SK-N-SH (cell line): ENCODE measurements around the gene LRMDA. TPM values are rescaled to one million over a fixed set of nuclear protein-coding genes. Genes with fewer than 3 reads are reported as not detected.

ENCODE experiments used
- CTCF ChIA-PET: fragments of 300-600, 350-600 bp; formaldehyde crosslinking; extraction: SDS; loops from one replicate; lab custom pipeline; 2021; lab: Yijun Ruan, JAX
- POLR2A ChIA-PET: fragments of 350-600 bp; sonication (Branson Sonifier 250); formaldehyde crosslinking; extraction: SDS; loops from one replicate; lab custom pipeline; 2020; ENCODE audit warnings: antibody characterized with exemption, inconsistent platforms; lab: Yijun Ruan, JAX
- DNase-seq: peaks from one replicate; pipeline ENCODE4 v3.0.0; 2012
- H2AFZ ChIP-seq: fragments of 200-600 bp; sonication (generic); 2 replicates; pipeline ENCODE4 v1.8.1; 2016; ENCODE audit warnings: antibody characterized with exemption, mild to moderate bottlenecking, low read depth
- H3F3A ChIP-seq: fragments of 200-600 bp; sonication (generic); replicated peaks from 2 replicates; pipeline ENCODE3; 2016; ENCODE audit warnings: antibody characterized with exemption, mild to moderate bottlenecking; ENCODE audit not compliant: insufficient read depth
- H3K27ac ChIP-seq, 2 experiments: fragments of 200-500 bp in 1 of 2; fragments of 200-600 bp in 1 of 2; sonication (Bioruptor generic) in 1 of 2; sonication (generic), shearing (Covaris generic) in 1 of 2; 2 replicates each; pipeline versions ENCODE4 v1.5.1 to v1.6.1; 2014 to 2016; ENCODE audit warnings: low read depth in 2 of 2, inconsistent platforms in 1 of 2, low read length in 1 of 2, mild to moderate bottlenecking in 1 of 2, mixed read lengths in 1 of 2
- H3K27me3 ChIP-seq: fragments of 200-600 bp; sonication (generic), shearing (Covaris generic); 2 replicates; pipeline ENCODE4 v1.6.1; 2016; ENCODE audit warnings: mixed run types; ENCODE audit not compliant: insufficient read depth
- H3K36me3 ChIP-seq, 2 experiments: fragments of 200-500 bp in 1 of 2; fragments of 200-600 bp in 1 of 2; sonication (Bioruptor generic) in 1 of 2; sonication (generic) in 1 of 2; replicated peaks in 1 of 2; 2 replicates each; pipeline versions ENCODE3 to v1.5.1; 2014 to 2016; ENCODE audit warnings: low read length in 1 of 2, mild to moderate bottlenecking in 1 of 2; ENCODE audit not compliant: insufficient read depth in 2 of 2, control insufficient read depth in 1 of 2
- H3K4me1 ChIP-seq, 2 experiments: fragments of 200-500 bp in 1 of 2; fragments of 200-600 bp in 1 of 2; sonication (Bioruptor generic) in 1 of 2; sonication (generic), shearing (Covaris generic) in 1 of 2; 2 replicates each; pipeline versions ENCODE4 v1.5.1 to v1.6.1; 2014 to 2016; ENCODE audit warnings: low read depth in 1 of 2, low read length in 1 of 2, mixed run types in 1 of 2; ENCODE audit not compliant: insufficient read depth in 2 of 2, control insufficient read depth in 1 of 2
- H3K4me2 ChIP-seq: fragments of 200-600 bp; sonication (generic), shearing (Covaris generic); 2 replicates; pipeline ENCODE4 v1.6.1; 2017; ENCODE audit warnings: mixed run types
- H3K4me3 ChIP-seq, 2 experiments: fragments of 200-500 bp in 1 of 2; fragments of 200-600 bp in 1 of 2; sonication (Bioruptor generic) in 1 of 2; sonication (generic), shearing (Covaris generic) in 1 of 2; 2 replicates each; pipeline versions ENCODE4 v1.5.1 to v1.8.1; 2014 to 2016; ENCODE audit warnings: low read depth in 2 of 2, inconsistent platforms in 1 of 2, low read length in 1 of 2, mild to moderate bottlenecking in 1 of 2, mixed read lengths in 1 of 2, moderate library complexity in 1 of 2
- H3K79me2 ChIP-seq: fragments of 200-600 bp; sonication (generic); 2 replicates; pipeline ENCODE4 v1.8.1; 2017; ENCODE audit warnings: mild to moderate bottlenecking; ENCODE audit not compliant: insufficient read depth
- H3K9ac ChIP-seq: fragments of 200-600 bp; sonication (generic); 2 replicates; pipeline ENCODE4 v1.6.1; 2017; ENCODE audit warnings: mixed run types
- H3K9me2 ChIP-seq: fragments of 200-600 bp; sonication (generic); 2 replicates; pipeline ENCODE4 v1.6.1; 2017; ENCODE audit warnings: mixed run types
- H3K9me3 ChIP-seq: fragments of 200-600 bp; sonication (generic); 2 replicates; pipeline ENCODE4 v1.6.1; 2017; ENCODE audit warnings: mixed run types, mild to moderate bottlenecking, moderate library complexity
- H4K20me1 ChIP-seq: fragments of 200-600 bp; sonication (generic); 2 replicates; pipeline ENCODE4 v1.6.1; 2017; ENCODE audit warnings: mild to moderate bottlenecking, mixed run types; ENCODE audit not compliant: insufficient read depth
- ELF1 ChIP-seq: IDR thresholded peaks from 2 replicates; pipeline ENCODE4 v1.4.0; 2012
- EZH2phosphoT487 ChIP-seq: fragments of 200-600 bp; sonication (generic); IDR thresholded peaks from 2 replicates; pipeline ENCODE4 v1.6.1; 2017; ENCODE audit warnings: low read depth, mixed run types, mild to moderate bottlenecking, antibody characterized with exemption, moderate library complexity, borderline replicate concordance
- FOSL2 ChIP-seq: IDR thresholded peaks from 2 replicates; pipeline ENCODE4 v1.4.0; 2012; ENCODE audit warnings: low read depth, mild to moderate bottlenecking, moderate library complexity, borderline replicate concordance
- FOXM1 ChIP-seq: IDR thresholded peaks from 2 replicates; pipeline ENCODE4 v1.4.0; 2012; ENCODE audit warnings: low read depth, mild to moderate bottlenecking
- GABPA ChIP-seq: IDR thresholded peaks from 2 replicates; pipeline ENCODE4 v1.4.0; 2012; ENCODE audit warnings: low read depth, mild to moderate bottlenecking
- JUND ChIP-seq: IDR thresholded peaks from 2 replicates; pipeline ENCODE4 v1.4.0; 2012
- MEF2A ChIP-seq: IDR thresholded peaks from 2 replicates; pipeline ENCODE4 v1.4.0; 2012; ENCODE audit warnings: low read depth, borderline replicate concordance
- MXI1 ChIP-seq: IDR thresholded peaks from 2 replicates; pipeline ENCODE4 v1.6.1; 2012; ENCODE audit warnings: mild to moderate bottlenecking, low read depth, low read length, improper control_type of control experiment
- NFIC ChIP-seq: IDR thresholded peaks from 2 replicates; pipeline ENCODE4 v1.4.0; 2012; ENCODE audit warnings: borderline replicate concordance
- NRF1 ChIP-seq: IDR thresholded peaks from 2 replicates; pipeline ENCODE4 v1.6.1; 2012; ENCODE audit warnings: low read depth, mild to moderate bottlenecking, low read length
- POLR2AphosphoS5 ChIP-seq: IDR thresholded peaks from 2 replicates; pipeline ENCODE4 v1.6.1; 2012; ENCODE audit warnings: low read depth, low read length
- RAD21 ChIP-seq: IDR thresholded peaks from 2 replicates; pipeline ENCODE4 v1.6.1; 2012; ENCODE audit warnings: mild to moderate bottlenecking, low read length
- SMC3 ChIP-seq: IDR thresholded peaks from 2 replicates; pipeline ENCODE4 v1.6.1; 2012; ENCODE audit warnings: low read depth, low read length, improper control_type of control experiment
- TAF1 ChIP-seq: IDR thresholded peaks from 2 replicates; pipeline ENCODE4 v1.6.1; 2012; ENCODE audit warnings: low read depth, mild to moderate bottlenecking, low read length, moderate library complexity, borderline replicate concordance
- TCF12 ChIP-seq: IDR thresholded peaks from 2 replicates; pipeline ENCODE4 v1.4.0; 2012
- YY1 ChIP-seq: IDR thresholded peaks from 2 replicates; pipeline ENCODE4 v1.4.0; 2012; ENCODE audit warnings: low read depth, mild to moderate bottlenecking
- whole genome bisulfite sequencing: methylation state at CpG from one replicate; pipeline ENCODE4 v1.1.6; 2017; ENCODE audit warnings: low lambda C conversion rate; 5-methylcytosine and 5-hydroxymethylcytosine counted together
- polyA plus RNA-seq, 3 experiments: library from polyadenylated mRNA; depleted of rRNA; stranded (reverse); fragments of >200 nt; gene quantifications; 2 replicates each; pipeline ENCODE4 v1.2.3, GENCODE V29; 2012
- TF ChIP-seq, protein P1 (sequence below): IDR thresholded peaks from 2 replicates; pipeline ENCODE4 v1.4.0; 2012; ENCODE audit warnings: low read depth
- TF ChIP-seq, protein P2 (sequence below): fragments of 200-600 bp; sonication (generic); IDR thresholded peaks from 2 replicates; pipeline ENCODE4 v1.6.1; 2017; ENCODE audit warnings: antibody characterized with exemption, mild to moderate bottlenecking, moderate library complexity
- TF ChIP-seq, protein P3 (sequence below): IDR thresholded peaks from 2 replicates; pipeline ENCODE4 v1.6.1; 2012; ENCODE audit warnings: mild to moderate bottlenecking, low read depth, low read length, moderate library complexity

Gene LRMDA
- polyA plus RNA-seq, 1 of the 3 experiments (the other 2 are of a cell fraction), result 0.95 TPM

DNA sequence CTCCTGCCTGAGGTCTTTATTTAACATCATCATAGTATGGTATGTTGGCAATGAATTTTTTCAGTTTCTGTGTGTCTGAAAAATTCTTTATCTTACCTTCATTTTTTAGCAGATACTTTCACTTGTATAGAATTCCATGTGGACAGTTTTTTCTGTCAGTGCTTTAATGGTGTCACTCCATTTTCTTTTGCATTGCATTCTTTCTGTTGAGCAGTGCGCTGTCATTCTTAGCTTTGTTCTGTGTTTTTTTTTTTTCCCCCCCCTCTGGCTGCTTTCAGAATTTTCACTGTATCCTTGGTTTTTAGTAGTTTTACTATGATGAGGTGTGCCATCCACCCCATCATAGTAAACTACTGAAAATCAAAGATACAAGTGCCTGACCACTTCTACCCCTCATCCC is 120.7 kb downstream of the LRMDA start:
- Histone ChIP-seq H3K4me2 (no peak overlapping the region), H3K27me3 (no peaks in the 10 kb centered on the region), H2AFZ (no peak overlapping the region), H3K9me2 (no peaks in the 10 kb centered on the region; the same call in 1 of the 2 replicates), H3K9me3 (peaks cover 7% of the 10 kb centered on the region; the same call in 1 of the 2 replicates), H3K9ac (no peak overlapping the region), H3K79me2 (no peaks in the 10 kb centered on the region), H3K36me3 (no peaks in the 10 kb centered on the region), H4K20me1 (no peaks in the 10 kb centered on the region), H3K4me3 (no peak overlapping the region), H3F3A (peaks cover 14% of the 10 kb centered on the region), H3K27ac (no peak overlapping the region), H3K4me1 (peaks cover 0 to 8% of the 10 kb centered on the region in 2 experiments; a peak in 2 of 4 replicates)
- CTCF ChIA-PET, result interaction anchor here (1.2 kb wide), 1 partner anchor 33 kb away, joined by 3 read pairs; no protein-coding TSS in a partner anchor
- POLR2A ChIA-PET, result no interaction called here
- DNase-seq, result no peak
- no peak for TF ChIP-seq NFIC
- no peak for TF ChIP-seq SMC3
- TF ChIP-seq NRF1, result no peak
- no peak for TF ChIP-seq MXI1
- TF ChIP-seq JUND, result no peak
- TF ChIP-seq MEF2A, result no peak
- no peak for TF ChIP-seq EZH2phosphoT487
- no peak for TF ChIP-seq GABPA
- no peak for TF ChIP-seq RAD21
- TF ChIP-seq ELF1, result no peak
- TF ChIP-seq FOSL2, result no peak
- TF ChIP-seq, protein P1, sequence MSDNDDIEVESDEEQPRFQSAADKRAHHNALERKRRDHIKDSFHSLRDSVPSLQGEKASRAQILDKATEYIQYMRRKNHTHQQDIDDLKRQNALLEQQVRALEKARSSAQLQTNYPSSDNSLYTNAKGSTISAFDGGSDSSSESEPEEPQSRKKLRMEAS, result no peak
- no peak for TF ChIP-seq TCF12
- TF ChIP-seq TAF1, result no peak
- TF ChIP-seq, protein P2, sequence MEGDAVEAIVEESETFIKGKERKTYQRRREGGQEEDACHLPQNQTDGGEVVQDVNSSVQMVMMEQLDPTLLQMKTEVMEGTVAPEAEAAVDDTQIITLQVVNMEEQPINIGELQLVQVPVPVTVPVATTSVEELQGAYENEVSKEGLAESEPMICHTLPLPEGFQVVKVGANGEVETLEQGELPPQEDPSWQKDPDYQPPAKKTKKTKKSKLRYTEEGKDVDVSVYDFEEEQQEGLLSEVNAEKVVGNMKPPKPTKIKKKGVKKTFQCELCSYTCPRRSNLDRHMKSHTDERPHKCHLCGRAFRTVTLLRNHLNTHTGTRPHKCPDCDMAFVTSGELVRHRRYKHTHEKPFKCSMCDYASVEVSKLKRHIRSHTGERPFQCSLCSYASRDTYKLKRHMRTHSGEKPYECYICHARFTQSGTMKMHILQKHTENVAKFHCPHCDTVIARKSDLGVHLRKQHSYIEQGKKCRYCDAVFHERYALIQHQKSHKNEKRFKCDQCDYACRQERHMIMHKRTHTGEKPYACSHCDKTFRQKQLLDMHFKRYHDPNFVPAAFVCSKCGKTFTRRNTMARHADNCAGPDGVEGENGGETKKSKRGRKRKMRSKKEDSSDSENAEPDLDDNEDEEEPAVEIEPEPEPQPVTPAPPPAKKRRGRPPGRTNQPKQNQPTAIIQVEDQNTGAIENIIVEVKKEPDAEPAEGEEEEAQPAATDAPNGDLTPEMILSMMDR, result no peak
- no peak for TF ChIP-seq FOXM1
- WGBS, result 97% methylated on average over 1 of the region's 1 CpG

DNA sequence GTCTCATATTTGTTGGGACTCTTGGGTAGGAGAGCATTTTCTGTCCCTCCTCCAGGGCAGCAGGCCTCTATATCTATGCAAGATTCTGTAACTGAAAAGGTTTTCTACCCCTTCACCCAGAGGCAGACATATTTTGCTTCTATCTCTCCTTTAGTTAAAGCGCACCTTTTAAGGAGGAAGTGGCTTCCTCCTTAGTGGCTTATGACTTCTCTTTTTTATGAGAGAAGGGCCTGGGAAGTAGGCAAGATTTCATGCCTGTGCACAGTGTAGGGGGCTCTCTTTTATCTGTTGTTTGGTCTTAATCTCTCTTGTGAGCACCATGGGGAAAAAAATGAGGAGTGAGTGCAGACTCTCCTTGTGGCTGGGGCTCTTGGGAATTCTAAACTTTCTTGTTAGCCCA is 122.1 kb downstream of the LRMDA start:
- Histone ChIP-seq H3K9me2 (no peaks in the 10 kb centered on the region; the same call in 1 of the 2 replicates), H3K27me3 (no peaks in the 10 kb centered on the region), H3K4me2 (no peak overlapping the region), H2AFZ (no peak overlapping the region), H3K36me3 (no peaks in the 10 kb centered on the region), H3K27ac (no peak overlapping the region), H3K9me3 (peaks cover 7% of the 10 kb centered on the region; the same call in 1 of the 2 replicates), H4K20me1 (no peaks in the 10 kb centered on the region), H3K79me2 (no peaks in the 10 kb centered on the region), H3K9ac (no peak overlapping the region), H3K4me3 (no peak overlapping the region), H3K4me1 (no peaks in the 10 kb centered on the region), H3F3A (peaks cover 5% of the 10 kb centered on the region)
- POLR2A ChIA-PET, result no interaction called here
- WGBS, result 93% methylated on average over 1 of the region's 1 CpG
- DNase-seq, result no peak
- TF ChIP-seq POLR2AphosphoS5 (no peak), YY1 (no peak), GABPA (no peak)
- TF ChIP-seq, protein P3, sequence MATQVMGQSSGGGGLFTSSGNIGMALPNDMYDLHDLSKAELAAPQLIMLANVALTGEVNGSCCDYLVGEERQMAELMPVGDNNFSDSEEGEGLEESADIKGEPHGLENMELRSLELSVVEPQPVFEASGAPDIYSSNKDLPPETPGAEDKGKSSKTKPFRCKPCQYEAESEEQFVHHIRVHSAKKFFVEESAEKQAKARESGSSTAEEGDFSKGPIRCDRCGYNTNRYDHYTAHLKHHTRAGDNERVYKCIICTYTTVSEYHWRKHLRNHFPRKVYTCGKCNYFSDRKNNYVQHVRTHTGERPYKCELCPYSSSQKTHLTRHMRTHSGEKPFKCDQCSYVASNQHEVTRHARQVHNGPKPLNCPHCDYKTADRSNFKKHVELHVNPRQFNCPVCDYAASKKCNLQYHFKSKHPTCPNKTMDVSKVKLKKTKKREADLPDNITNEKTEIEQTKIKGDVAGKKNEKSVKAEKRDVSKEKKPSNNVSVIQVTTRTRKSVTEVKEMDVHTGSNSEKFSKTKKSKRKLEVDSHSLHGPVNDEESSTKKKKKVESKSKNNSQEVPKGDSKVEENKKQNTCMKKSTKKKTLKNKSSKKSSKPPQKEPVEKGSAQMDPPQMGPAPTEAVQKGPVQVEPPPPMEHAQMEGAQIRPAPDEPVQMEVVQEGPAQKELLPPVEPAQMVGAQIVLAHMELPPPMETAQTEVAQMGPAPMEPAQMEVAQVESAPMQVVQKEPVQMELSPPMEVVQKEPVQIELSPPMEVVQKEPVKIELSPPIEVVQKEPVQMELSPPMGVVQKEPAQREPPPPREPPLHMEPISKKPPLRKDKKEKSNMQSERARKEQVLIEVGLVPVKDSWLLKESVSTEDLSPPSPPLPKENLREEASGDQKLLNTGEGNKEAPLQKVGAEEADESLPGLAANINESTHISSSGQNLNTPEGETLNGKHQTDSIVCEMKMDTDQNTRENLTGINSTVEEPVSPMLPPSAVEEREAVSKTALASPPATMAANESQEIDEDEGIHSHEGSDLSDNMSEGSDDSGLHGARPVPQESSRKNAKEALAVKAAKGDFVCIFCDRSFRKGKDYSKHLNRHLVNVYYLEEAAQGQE, result no peak
- CTCF ChIA-PET, result no interaction called here
